Loucy (cell line): ENCODE measurements around the gene LMO4.

ENCODE experiments used
- EZH2phosphoT487 ChIP-seq: fragments of 200-600 bp; IDR thresholded peaks from 2 replicates; pipeline ENCODE4 v1.6.1; 2018; ENCODE audit warnings: antibody characterized with exemption, mild to moderate bottlenecking, moderate library complexity, borderline replicate concordance
- TF ChIP-seq, protein P1 (sequence below): fragments of 200-600 bp; sonication (generic); conservative IDR thresholded peaks from 2 replicates; pipeline ENCODE4 v1.5.1; 2014; ENCODE audit warnings: mild to moderate bottlenecking, antibody characterized with exemption, low read length

DNA sequence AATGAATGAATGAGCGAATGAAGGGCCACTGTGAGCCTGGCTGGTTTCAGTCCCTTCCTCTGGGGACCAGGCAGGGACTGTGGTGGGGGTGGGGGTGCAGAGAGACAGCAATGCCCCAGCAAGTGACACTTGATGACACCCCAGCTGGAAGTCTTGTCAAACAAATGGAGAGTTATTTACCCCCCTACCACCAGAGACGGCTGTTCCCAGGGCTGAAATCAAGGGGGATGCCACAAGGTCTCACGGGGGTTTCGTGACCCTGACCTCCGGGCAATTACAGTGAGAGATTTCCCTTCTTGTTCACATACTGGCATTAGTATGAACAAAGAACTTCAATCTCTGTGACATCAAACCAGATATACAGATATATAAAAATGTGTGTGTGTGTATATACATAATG is 34.0 kb upstream of the LMO4 start:
- TF ChIP-seq, protein P1, sequence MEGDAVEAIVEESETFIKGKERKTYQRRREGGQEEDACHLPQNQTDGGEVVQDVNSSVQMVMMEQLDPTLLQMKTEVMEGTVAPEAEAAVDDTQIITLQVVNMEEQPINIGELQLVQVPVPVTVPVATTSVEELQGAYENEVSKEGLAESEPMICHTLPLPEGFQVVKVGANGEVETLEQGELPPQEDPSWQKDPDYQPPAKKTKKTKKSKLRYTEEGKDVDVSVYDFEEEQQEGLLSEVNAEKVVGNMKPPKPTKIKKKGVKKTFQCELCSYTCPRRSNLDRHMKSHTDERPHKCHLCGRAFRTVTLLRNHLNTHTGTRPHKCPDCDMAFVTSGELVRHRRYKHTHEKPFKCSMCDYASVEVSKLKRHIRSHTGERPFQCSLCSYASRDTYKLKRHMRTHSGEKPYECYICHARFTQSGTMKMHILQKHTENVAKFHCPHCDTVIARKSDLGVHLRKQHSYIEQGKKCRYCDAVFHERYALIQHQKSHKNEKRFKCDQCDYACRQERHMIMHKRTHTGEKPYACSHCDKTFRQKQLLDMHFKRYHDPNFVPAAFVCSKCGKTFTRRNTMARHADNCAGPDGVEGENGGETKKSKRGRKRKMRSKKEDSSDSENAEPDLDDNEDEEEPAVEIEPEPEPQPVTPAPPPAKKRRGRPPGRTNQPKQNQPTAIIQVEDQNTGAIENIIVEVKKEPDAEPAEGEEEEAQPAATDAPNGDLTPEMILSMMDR: no peak
- TF ChIP-seq EZH2phosphoT487: no peak
